ENCODE measurements around the gene PPP1R15A. TPM values are rescaled to one million over a fixed set of nuclear protein-coding genes. Genes with fewer than 3 reads are reported as not detected.
"Not testable (repeated sequence)": the region's sequence is repeated elsewhere in the genome, so short reads cannot be mapped to it uniquely, and the experiment has no call there.

PPP1R15A gene
- total RNA-seq, 2 donors from 2014 or later = 75.1 to 129 TPM

DNA sequence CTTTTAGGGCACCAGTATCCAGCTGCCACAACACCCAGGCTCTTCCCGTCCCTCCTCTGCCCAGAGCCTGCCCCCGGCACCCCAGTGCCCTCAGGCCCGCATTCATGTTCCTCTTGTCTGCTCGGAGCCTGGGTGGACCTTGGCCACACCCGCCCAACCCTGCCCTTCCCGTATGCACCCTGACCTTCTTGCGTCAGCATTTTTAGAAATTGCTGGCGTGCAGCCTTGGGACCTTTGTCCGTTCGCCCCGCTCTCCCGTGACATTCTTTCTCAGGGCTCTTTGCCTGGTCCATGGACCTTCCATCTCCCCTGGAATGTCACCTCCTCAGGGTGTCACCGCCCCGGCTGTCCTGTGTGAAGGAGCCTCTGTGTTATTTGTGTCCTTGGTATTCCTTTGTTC lies 35.5 kb downstream of the PPP1R15A start:
- Mint-ChIP-seq H3K4me3 (no peak overlapping the region), H3K27ac (no peak overlapping the region)

DNA sequence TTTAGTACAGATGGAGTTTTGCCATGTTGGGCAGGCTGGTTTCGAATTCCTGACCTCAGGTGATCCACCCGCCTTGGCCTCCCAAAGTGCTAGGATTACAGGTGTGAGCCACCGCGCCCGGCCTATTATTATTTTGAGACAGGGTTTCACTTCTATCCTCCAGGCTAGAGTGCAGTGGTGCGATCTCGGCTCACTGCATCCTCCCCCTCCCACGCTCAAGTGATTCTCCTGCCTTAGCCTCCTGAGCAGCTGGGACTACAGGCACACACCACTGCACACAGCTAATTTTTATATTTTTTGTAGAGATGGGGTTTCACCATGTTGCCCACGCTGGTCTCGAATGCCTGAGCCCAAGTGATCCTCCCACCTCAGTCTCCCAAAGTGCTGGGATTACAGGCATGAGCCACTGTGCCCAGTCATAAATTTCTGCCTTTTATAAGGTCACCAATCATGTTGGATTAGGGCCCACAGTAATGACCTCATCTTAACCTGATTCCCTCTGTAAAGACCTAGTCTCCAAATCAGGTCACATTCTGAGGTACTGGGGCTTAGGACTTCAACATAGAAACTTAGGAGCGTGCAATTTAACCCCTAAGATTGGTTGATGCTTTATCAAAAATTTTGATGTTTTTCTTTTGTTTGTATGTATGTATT lies 37.3 kb downstream of the PPP1R15A start:
- H3K4me3 Mint-ChIP-seq; H3K4me1 Mint-ChIP-seq; H3K27me3 Mint-ChIP-seq; H3K9me3 Mint-ChIP-seq; ATAC-seq (replicated peaks); H3K27ac Mint-ChIP-seq: not testable (repeated sequence)
- H3K36me3 Mint-ChIP-seq (ENCODE audit: low read depth) = peaks cover 97% of the 10 kb centered on the region

More for the DNA sequence above, 35.5 kb downstream of the PPP1R15A start:
- H3K9me3 Mint-ChIP-seq = no peaks in the 10 kb centered on the region
- peaks cover 89% of the 10 kb centered on the region for H3K36me3 Mint-ChIP-seq (ENCODE audit: low read depth)
- no peaks in the 10 kb centered on the region for H3K27me3 Mint-ChIP-seq
- ATAC-seq (replicated peaks) = no peak
- peaks cover under 1% of the 10 kb centered on the region for H3K4me1 Mint-ChIP-seq

DNA sequence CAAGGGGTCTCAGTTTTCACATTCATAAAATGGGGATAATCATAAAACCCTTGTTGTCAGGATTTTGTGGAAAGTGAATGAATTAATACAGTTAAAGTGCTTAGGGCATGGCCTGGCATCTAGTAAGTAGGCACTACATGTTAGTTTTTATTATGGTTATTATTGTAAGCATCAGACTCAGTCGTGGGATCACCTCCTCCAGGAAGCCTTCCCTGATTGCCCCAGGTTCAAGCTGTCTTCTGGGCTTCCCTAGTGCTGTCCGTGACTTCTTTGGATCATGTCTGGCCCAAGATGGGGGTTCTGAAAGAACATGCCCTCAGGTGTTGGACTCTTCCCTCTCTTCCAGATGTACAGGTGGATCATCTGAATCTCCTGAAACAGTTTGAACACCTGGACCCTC lies 38.6 kb downstream of the PPP1R15A start:
- H3K27ac Mint-ChIP-seq = no peak overlapping the region
- no peak overlapping the region for H3K4me3 Mint-ChIP-seq
- H3K27me3 Mint-ChIP-seq = no peaks in the 10 kb centered on the region
- H3K36me3 Mint-ChIP-seq (ENCODE audit: low read depth) = peaks cover 94% of the 10 kb centered on the region
- no peaks in the 10 kb centered on the region for H3K9me3 Mint-ChIP-seq
- H3K4me1 Mint-ChIP-seq = peaks cover 1% of the 10 kb centered on the region
- no peak for ATAC-seq (replicated peaks)

DNA sequence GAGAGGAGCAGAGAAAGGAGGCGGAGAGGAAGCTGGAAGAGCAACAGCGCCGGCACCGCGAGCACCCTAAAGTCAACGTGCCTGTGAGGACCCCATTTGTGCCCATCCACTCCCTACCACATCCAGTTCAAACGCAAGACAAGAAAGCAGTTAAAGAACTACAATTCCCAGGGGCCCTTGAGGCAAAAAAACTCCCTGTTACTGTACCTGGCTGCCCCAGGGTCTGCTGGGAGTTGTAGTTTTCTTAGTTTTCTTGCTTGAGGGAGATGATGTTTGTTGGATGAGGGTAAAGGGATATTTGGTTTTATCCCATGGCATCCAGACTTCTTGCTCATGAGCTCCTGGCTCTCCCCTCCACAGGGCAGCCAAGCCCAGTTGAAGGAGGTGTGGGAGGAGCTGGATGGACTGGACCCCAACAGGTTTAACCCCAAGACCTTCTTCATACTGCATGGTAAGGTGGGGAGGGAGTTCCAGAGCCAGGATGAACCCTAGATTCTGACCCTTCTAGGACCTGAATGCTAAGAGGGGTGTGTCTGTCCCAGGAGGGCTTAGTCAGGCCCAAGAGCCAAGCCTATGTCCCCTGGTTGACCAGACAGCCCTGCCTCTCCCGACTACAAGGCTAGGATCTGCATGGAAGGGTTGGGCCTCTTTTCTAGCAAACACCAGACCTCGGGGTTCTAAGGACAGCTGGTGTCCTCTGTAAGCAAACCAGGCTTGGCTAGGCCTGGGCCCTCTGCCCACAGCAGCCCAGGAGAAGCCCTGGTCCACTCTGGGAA lies 41.1 kb downstream of the PPP1R15A start:
- ATAC-seq (replicated peaks) = no peak
- H3K4me1 Mint-ChIP-seq = peaks cover 5% of the 10 kb centered on the region
- H3K27me3 Mint-ChIP-seq = no peaks in the 10 kb centered on the region
- H3K27ac Mint-ChIP-seq = no peak overlapping the region
- no peak overlapping the region for H3K4me3 Mint-ChIP-seq
- no peaks in the 10 kb centered on the region for H3K9me3 Mint-ChIP-seq
- H3K36me3 Mint-ChIP-seq (ENCODE audit: low read depth) = peaks cover 92% of the 10 kb centered on the region

DNA sequence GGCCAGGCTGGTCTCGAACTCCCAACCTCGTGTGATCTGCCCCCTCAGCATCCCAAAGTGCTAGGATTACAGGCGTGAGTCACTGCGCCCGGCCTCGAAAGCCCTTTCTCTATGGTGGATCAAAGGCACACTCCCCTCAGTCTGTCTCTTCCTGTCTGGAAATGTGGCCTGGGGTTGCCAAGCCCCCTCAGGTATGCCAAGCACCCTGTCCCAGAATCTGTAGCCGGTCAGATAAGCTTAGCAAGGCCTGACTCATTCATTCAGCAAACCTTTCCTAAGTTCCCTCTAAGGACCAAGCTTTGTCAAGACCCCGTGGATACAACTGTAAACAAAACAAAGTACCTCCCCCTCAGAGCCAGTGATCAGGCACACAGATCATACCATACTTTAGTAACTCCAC lies 42.0 kb downstream of the PPP1R15A start:
- no peaks in the 10 kb centered on the region for H3K27me3 Mint-ChIP-seq
- peaks cover 92% of the 10 kb centered on the region for H3K36me3 Mint-ChIP-seq (ENCODE audit: low read depth)
- ATAC-seq (replicated peaks) = no peak
- no peak overlapping the region for H3K4me3 Mint-ChIP-seq
- H3K9me3 Mint-ChIP-seq = no peaks in the 10 kb centered on the region
- H3K4me1 Mint-ChIP-seq = peaks cover 5% of the 10 kb centered on the region
- no peak overlapping the region for H3K27ac Mint-ChIP-seq

DNA sequence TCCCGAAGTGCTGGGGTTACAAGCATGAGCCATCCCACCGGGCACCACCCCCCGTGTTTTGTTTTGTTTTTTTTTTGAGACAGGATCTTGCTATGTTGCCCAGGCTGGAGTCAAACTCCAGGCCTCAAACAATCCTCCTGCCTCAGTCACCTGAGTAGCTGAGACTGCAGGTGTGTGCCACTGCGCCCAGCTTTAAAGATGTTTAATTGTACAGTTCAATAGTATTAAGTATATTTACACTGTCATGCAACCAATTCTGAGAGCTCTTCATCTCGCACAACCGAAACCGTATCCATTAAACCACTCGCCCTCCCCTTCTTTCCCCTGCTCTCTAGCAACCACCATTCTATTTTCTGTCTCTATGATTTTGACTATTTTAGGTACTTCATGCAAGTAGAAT lies 43.5 kb downstream of the PPP1R15A start:
- H3K4me1 Mint-ChIP-seq = peaks cover 5% of the 10 kb centered on the region
- no peaks in the 10 kb centered on the region for H3K9me3 Mint-ChIP-seq
- ATAC-seq (replicated peaks) = no peak
- peaks cover 81% of the 10 kb centered on the region for H3K36me3 Mint-ChIP-seq (ENCODE audit: low read depth)
- H3K27me3 Mint-ChIP-seq = no peaks in the 10 kb centered on the region
- H3K27ac Mint-ChIP-seq = no peak overlapping the region
- no peak overlapping the region for H3K4me3 Mint-ChIP-seq

DNA sequence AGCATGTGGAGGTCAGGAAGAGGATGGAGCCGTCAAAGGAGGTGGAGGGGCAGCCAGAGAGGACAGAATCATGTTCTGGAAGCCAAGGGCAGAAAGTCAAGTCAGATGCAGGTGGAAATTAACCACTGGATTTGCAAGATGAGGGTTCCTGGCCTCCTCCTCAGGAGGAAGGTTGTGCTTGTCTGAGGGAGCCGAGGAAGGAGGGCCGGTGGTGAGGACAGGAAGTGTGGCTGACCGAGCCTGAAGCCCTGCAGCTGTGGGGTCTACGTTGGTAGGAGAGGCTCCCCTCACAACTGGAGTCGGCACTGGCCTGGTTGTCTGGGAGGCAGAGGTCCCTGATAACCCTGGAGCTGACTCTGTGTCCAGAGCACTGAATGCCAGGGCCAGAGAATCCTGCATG lies 45.9 kb downstream of the PPP1R15A start:
- Mint-ChIP-seq H3K9me3 (no peaks in the 10 kb centered on the region), H3K4me1 (peaks cover 5% of the 10 kb centered on the region), H3K27ac (no peak overlapping the region), H3K4me3 (no peak overlapping the region), H3K27me3 (no peaks in the 10 kb centered on the region), H3K36me3 (ENCODE audit: low read depth) (peaks cover 76% of the 10 kb centered on the region)
- ATAC-seq (replicated peaks) = no peak

DNA sequence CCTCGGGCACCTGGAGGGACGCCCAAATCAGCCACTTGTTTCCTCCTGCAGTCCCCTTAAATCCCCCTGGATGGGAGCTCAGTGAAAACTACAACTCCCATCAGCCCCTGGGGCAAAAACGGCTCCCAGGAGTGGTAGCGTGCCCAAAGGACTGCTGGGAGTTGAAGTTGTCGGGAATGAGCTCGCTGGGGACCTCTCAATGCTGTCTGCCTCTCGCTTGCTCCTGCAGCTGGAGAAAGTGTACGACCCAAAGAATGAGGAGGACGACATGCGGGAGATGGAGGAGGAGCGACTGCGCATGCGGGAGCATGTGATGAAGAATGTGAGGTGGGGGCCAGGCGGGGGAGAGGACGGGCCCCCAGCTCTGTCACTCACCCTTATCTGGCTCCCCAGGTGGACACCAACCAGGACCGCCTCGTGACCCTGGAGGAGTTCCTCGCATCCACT lies 46.6 kb downstream of the PPP1R15A start:
- peaks cover 5% of the 10 kb centered on the region for H3K4me1 Mint-ChIP-seq
- no peak overlapping the region for H3K27ac Mint-ChIP-seq
- no peaks in the 10 kb centered on the region for H3K9me3 Mint-ChIP-seq
- H3K36me3 Mint-ChIP-seq (ENCODE audit: low read depth) = peaks cover 73% of the 10 kb centered on the region
- H3K4me3 Mint-ChIP-seq = no peak overlapping the region
- no peaks in the 10 kb centered on the region for H3K27me3 Mint-ChIP-seq
- ATAC-seq (replicated peaks) = no peak

DNA sequence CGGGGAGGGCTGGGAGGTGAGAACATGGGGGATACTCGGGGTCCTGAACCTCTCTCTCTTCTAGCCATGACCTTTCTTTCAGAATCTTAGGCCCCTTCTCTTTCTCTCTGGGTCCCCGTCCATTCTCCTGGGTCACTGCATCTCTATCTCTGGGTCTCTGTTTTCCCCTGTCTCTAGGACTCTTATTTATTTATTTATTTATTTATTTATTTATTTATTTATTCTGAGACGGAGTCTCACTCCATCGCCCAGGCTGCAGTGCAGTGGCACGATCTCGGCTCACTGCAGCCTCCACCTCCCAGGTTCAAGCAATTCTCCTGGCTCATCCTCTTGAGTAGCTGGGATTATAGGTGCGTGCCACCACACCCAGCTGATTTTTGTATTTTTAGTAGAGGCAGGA lies 47.0 kb downstream of the PPP1R15A start:
- H3K27ac Mint-ChIP-seq; ATAC-seq (replicated peaks): not testable (repeated sequence)

DNA sequence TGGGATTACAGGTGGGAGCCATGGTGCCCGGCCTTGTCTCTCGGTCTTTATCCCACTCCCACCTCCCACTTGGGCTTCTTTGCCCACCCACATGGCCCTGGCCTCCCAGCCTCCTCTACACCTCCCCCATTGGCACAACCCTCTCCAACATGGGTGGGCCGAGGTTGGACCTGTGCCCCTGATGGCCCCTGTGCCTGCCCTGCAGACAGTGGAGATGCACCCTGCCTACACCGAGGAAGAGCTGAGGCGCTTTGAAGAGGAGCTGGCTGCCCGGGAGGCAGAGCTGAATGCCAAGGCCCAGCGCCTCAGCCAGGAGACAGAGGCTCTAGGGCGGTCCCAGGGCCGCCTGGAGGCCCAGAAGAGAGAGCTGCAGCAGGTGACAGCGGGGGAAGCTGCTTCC lies 48.7 kb downstream of the PPP1R15A start:
- Mint-ChIP-seq H3K27ac (no peak overlapping the region), H3K9me3 (no peaks in the 10 kb centered on the region), H3K4me3 (no peak overlapping the region), H3K4me1 (peaks cover 2% of the 10 kb centered on the region), H3K36me3 (ENCODE audit: low read depth) (peaks cover 55% of the 10 kb centered on the region), H3K27me3 (no peaks in the 10 kb centered on the region)
- ATAC-seq (replicated peaks) = no peak

More for the DNA sequence above, 47.0 kb downstream of the PPP1R15A start:
- not testable (repeated sequence) for H3K27me3 Mint-ChIP-seq, H3K4me1 Mint-ChIP-seq, H3K9me3 Mint-ChIP-seq, H3K4me3 Mint-ChIP-seq
- peaks cover 69% of the 10 kb centered on the region for H3K36me3 Mint-ChIP-seq (ENCODE audit: low read depth)

DNA sequence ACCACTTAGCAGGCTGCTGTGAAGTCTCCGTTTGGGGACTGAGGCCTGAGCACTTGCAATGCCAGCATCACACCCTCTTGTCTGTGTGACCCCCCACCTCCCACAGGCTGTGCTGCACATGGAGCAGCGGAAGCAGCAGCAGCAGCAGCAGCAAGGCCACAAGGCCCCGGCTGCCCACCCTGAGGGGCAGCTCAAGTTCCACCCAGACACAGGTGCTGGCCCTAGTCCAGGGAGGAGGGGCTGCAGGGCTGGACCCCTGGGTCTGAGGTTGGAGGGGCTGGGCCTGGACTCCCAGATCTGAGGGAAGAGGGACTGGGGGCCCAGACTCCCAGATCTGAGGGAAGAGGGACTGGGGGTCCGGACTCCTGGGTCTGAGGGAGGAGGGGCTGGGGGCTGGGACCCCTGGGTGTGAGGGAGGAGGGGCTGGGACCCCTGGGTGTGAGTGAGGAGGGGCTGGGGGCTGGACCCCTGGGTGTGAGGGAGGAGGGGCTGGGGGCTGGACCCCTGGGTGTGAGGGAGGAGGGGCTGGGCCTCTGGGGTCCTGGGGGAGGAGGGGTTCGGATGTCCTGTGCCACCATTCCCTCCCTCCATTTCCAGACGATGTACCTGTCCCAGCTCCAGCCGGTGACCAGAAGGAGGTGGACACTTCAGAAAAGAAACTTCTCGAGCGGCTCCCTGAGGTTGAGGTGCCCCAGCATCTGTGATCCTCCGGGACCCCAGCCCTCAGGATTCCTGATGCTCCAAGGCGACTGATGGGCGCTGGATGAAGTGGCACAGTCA lies 49.7 kb downstream of the PPP1R15A start:
- Mint-ChIP-seq H3K27me3 (no peaks in the 10 kb centered on the region), H3K36me3 (ENCODE audit: low read depth) (peaks cover 45% of the 10 kb centered on the region), H3K9me3 (no peaks in the 10 kb centered on the region), H3K4me3 (no peak overlapping the region), H3K27ac (no peak overlapping the region), H3K4me1 (no peaks in the 10 kb centered on the region)
- ATAC-seq (replicated peaks) = no peak

DNA sequence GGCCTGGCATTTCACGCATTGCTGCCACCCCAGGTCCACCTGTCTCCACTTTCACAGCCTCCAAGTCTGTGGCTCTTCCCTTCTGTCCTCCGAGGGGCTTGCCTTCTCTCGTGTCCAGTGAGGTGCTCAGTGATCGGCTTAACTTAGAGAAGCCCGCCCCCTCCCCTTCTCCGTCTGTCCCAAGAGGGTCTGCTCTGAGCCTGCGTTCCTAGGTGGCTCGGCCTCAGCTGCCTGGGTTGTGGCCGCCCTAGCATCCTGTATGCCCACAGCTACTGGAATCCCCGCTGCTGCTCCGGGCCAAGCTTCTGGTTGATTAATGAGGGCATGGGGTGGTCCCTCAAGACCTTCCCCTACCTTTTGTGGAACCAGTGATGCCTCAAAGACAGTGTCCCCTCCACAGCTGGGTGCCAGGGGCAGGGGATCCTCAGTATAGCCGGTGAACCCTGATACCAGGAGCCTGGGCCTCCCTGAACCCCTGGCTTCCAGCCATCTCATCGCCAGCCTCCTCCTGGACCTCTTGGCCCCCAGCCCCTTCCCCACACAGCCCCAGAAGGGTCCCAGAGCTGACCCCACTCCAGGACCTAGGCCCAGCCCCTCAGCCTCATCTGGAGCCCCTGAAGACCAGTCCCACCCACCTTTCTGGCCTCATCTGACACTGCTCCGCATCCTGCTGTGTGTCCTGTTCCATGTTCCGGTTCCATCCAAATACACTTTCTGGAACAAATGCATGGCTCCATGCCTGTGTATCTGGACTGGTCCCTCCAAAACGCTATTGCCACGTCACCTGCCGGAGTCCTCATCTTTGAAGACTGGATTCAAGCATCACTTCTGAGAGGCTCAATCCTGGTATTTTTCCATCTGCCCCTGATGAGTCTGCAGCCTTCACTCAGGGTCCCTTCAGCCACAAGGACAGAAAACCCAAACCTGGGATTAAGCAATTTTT lies 50.6 kb downstream of the PPP1R15A start:
- Mint-ChIP-seq H3K27ac (no peak overlapping the region), H3K9me3 (no peaks in the 10 kb centered on the region), H3K27me3 (no peaks in the 10 kb centered on the region), H3K36me3 (ENCODE audit: low read depth) (peaks cover 38% of the 10 kb centered on the region), H3K4me3 (no peak overlapping the region), H3K4me1 (no peaks in the 10 kb centered on the region)
- no peak for ATAC-seq (replicated peaks)

DNA sequence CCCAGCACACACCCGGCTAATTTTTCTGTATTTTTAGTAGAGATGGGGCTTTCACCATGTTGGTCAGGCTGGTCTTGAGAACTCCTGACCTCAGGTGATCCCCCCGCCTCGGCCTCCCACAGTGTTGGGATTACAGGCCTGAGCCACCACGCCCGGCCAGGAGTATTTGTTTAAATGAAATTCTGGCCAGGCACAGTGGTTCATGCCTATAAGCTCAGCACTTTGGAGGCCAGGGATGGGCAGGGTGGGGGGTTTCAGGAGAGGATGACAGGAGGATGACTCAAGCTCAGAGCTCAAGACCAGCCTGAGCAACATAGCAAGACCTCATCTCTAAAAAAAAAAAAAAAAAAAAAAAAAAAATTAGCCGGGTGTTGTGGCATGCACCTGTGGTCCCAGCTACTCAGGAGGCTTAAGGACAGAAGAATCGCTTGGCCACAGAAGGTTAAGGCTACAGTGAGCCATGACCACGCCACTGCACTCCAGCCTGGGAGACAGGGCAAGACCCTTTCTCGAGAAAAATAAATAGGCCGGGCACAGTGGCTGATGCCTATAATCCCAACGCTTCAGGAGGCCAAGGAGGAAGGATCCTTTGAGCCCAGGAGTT lies 53.1 kb downstream of the PPP1R15A start:
- Mint-ChIP-seq H3K4me3 (no peak overlapping the region), H3K9me3 (no peaks in the 10 kb centered on the region), H3K27me3 (no peaks in the 10 kb centered on the region), H3K36me3 (ENCODE audit: low read depth) (peaks cover 24% of the 10 kb centered on the region), H3K4me1 (no peaks in the 10 kb centered on the region), H3K27ac (no peak overlapping the region)
- ATAC-seq (replicated peaks) = peak; percentile 56
